Ishikawa (cell line): Measurements from ENCODE around the gene WFDC1.

Experiments used
- CREB1 ChIP-seq: IDR thresholded peaks from 2 replicates; pipeline ENCODE4 v1.6.1; 2012; ENCODE audit warnings: low read depth
- EP300 ChIP-seq: IDR thresholded peaks from 2 replicates; pipeline ENCODE4 v1.6.1; 2012; ENCODE audit warnings: borderline replicate concordance

GRCh38 chr16:84247331-84247730 lies 47.3 kb upstream of the WFDC1 start:
- no peak for TF ChIP-seq EP300
- no peak for TF ChIP-seq CREB1
